HCT116 (cell line): Measurements from ENCODE around the gene TOLLIP. TPM values are rescaled to one million over a fixed set of nuclear protein-coding genes. Genes with fewer than 3 reads are reported as not detected.
"Not testable (repeated sequence)": the region's sequence is repeated elsewhere in the genome, so short reads cannot be mapped to it uniquely, and the experiment has no call there.

ENCODE experiments used
- ATAC-seq: fragments of 200-7000 bp; cut with Tn5 transposase; 2 replicates; pipeline ENCODE4 v1.9.1; 2020; ENCODE audit warnings: mild to moderate bottlenecking, moderate library complexity
- BruUV-seq: library from RNA; stranded (reverse); fragments of 400-500 nt; replicated peaks from 2 replicates; lab custom pipeline; 2021; lab: Mats Ljungman, UMichigan
- CTCF ChIA-PET: fragments of 300-600 bp; sonication (Branson Sonifier 250); formaldehyde crosslinking; loops from one replicate; lab custom pipeline; 2021; ENCODE audit warnings: antibody characterized with exemption; lab: Charles Lee
- POLR2A ChIA-PET: fragments of 300-600, 350-600 bp; sonication (Branson Sonifier 250); formaldehyde crosslinking; loops from one replicate; lab custom pipeline; 2021; ENCODE audit warnings: antibody characterized with exemption; lab: Charles Lee
- RAD21 ChIA-PET, 2 experiments: fragments of 300-600 bp; sonication (Branson Sonifier 250); formaldehyde crosslinking; loops; one replicate each; lab custom pipeline; 2023; ENCODE audit warnings: low total read pairs in 2 of 2; ENCODE audit not compliant: uncharacterized antibody in 2 of 2, unreplicated experiment in 2 of 2, low non-redundant PET in 1 of 2; lab: Charles Lee
- DNase-seq: peaks from one replicate; pipeline ENCODE4 v3.0.0-alpha.2; 2010; ENCODE audit warnings: low read depth, low spot score
- H2AFZ ChIP-seq: fragments of 200-600 bp; shearing (Covaris generic), sonication (generic); 2 replicates; pipeline ENCODE4 v1.6.1; 2017; ENCODE audit warnings: low read depth, mixed run types, mixed read lengths, antibody characterized with exemption, low read length; ENCODE audit not compliant: poor library complexity, severe bottlenecking
- H3K27ac ChIP-seq: 2 replicates; pipeline ENCODE4 v1.5.1; 2012; ENCODE audit warnings: low read depth, low read length
- H3K27me3 ChIP-seq: fragments of 200-600 bp; sonication (generic); 2 replicates; pipeline ENCODE4 v1.6.1; 2016; ENCODE audit warnings: mixed run types, low read length, mixed read lengths; ENCODE audit not compliant: insufficient read depth
- H3K36me3 ChIP-seq, 2 experiments: fragments of 200-500 bp in 1 of 2; fragments of 200-600 bp in 1 of 2; sonication (Bioruptor generic) in 1 of 2; sonication (generic) in 1 of 2; 2 replicates each; pipeline versions ENCODE4 v1.5.1 to v1.6.1; 2014 to 2016; ENCODE audit warnings: low read length in 2 of 2, inconsistent platforms in 1 of 2, mixed read lengths in 1 of 2, mixed run types in 1 of 2; ENCODE audit not compliant: insufficient read depth in 2 of 2, control insufficient read depth in 1 of 2
- H3K4me1 ChIP-seq, 2 experiments: fragments of 200-600 bp in 1 of 2; sonication (generic) in 1 of 2; 2 replicates each; pipeline versions ENCODE4 v1.5.1 to v1.6.1; 2012 to 2017; ENCODE audit warnings: low read length in 2 of 2, inconsistent platforms in 1 of 2, mild to moderate bottlenecking in 1 of 2, mixed read lengths in 1 of 2, mixed run types in 1 of 2, moderate library complexity in 1 of 2; ENCODE audit not compliant: insufficient read depth in 2 of 2, control insufficient read depth in 1 of 2
- H3K4me2 ChIP-seq: fragments of 200-600 bp; sonication (generic); 2 replicates; pipeline ENCODE4 v1.6.1; 2017; ENCODE audit warnings: mixed run types, low read length, mixed read lengths
- H3K4me3 ChIP-seq, 2 experiments: fragments of 200-600 bp in 1 of 2; sonication (generic) in 1 of 2; replicated peaks in 1 of 2; 2 replicates each; pipeline ENCODE4 v1.5.1; 2011 to 2016; ENCODE audit warnings: low read length in 2 of 2, control low read depth in 1 of 2, low read depth in 1 of 2, mild to moderate bottlenecking in 1 of 2, mixed read lengths in 1 of 2, mixed run types in 1 of 2
- H3K79me2 ChIP-seq: fragments of 200-600 bp; sonication (generic); 2 replicates; pipeline ENCODE4 v1.6.1; 2017; ENCODE audit warnings: mild to moderate bottlenecking, mixed run types, low read length, moderate library complexity, mixed read lengths; ENCODE audit not compliant: insufficient read depth
- H3K9ac ChIP-seq: fragments of 200-600 bp; sonication (generic); 2 replicates; pipeline ENCODE4 v1.6.1; 2016; ENCODE audit warnings: low read length, mixed read lengths
- H3K9me2 ChIP-seq: fragments of 200-600 bp; sonication (generic), shearing (Covaris generic); 2 replicates; pipeline ENCODE4 v1.6.1; 2017; ENCODE audit warnings: mixed run types, mild to moderate bottlenecking, moderate library complexity; ENCODE audit not compliant: insufficient read depth
- H3K9me3 ChIP-seq, 2 experiments: fragments of 200-500 bp in 1 of 2; fragments of 200-600 bp in 1 of 2; sonication (Bioruptor generic) in 1 of 2; sonication (generic) in 1 of 2; 2 replicates each; pipeline ENCODE4 v1.6.1; 2014 to 2017; ENCODE audit warnings: low read length in 2 of 2, mixed read lengths in 2 of 2, inconsistent platforms in 1 of 2, low read depth in 1 of 2, mild to moderate bottlenecking in 1 of 2, mixed run types in 1 of 2, moderate library complexity in 1 of 2; ENCODE audit not compliant: control insufficient read depth in 1 of 2, insufficient read depth in 1 of 2
- H4K20me1 ChIP-seq: fragments of 200-600 bp; sonication (generic), shearing (Covaris generic); 2 replicates; pipeline ENCODE4 v1.6.1; 2017; ENCODE audit warnings: mixed run types, mild to moderate bottlenecking, moderate library complexity; ENCODE audit not compliant: insufficient read depth
- ATF3 ChIP-seq: IDR thresholded peaks from 2 replicates; pipeline ENCODE4 v1.6.1; 2012
- CBX3 ChIP-seq: IDR thresholded peaks from 2 replicates; pipeline ENCODE4 v1.6.1; 2012; ENCODE audit warnings: low read depth
- ELF1 ChIP-seq: IDR thresholded peaks from 2 replicates; pipeline ENCODE4 v1.6.1; 2012; ENCODE audit warnings: low read depth, borderline replicate concordance
- EZH2 ChIP-seq: fragments of 200-600 bp; sonication (generic); IDR thresholded peaks from 2 replicates; pipeline ENCODE4 v1.6.1; 2017; ENCODE audit warnings: antibody characterized with exemption, mixed run types
- FOSL1 ChIP-seq: IDR thresholded peaks from 2 replicates; pipeline ENCODE4 v1.6.1; 2012; ENCODE audit warnings: low read depth
- SIN3A ChIP-seq: IDR thresholded peaks from 2 replicates; pipeline ENCODE4 v1.6.1; 2012; ENCODE audit warnings: low read depth
- TCF7L2 ChIP-seq: IDR thresholded peaks from 2 replicates; pipeline ENCODE4 v1.7.0; 2011; ENCODE audit warnings: borderline replicate concordance, inconsistent platforms; ENCODE audit not compliant: insufficient read depth, insufficient read length; ENCODE audit errors: extremely low read depth
- ZFX ChIP-seq: fragments of 450-650 bp; IDR thresholded peaks from 2 replicates; pipeline ENCODE4 v1.6.1; 2017
- intact Hi-C: fragments of 100-400 bp; cut with micrococcal nuclease; formaldehyde crosslinking; loops from 2 replicates; pipeline ENCODE4 v1.10.0; 2022
- total RNA-seq: library from RNA; stranded (reverse); gene quantifications from one replicate; pipeline ENCODE4 v1.2.1, GENCODE V29; 2021; ENCODE audit not compliant: unreplicated experiment
- TF ChIP-seq, protein P1 (sequence below): IDR thresholded peaks from 2 replicates; pipeline ENCODE4 v1.6.1; 2012

TOLLIP gene
- total RNA-seq, 1 experiment from 2014 or later: 28.5 TPM

DNA sequence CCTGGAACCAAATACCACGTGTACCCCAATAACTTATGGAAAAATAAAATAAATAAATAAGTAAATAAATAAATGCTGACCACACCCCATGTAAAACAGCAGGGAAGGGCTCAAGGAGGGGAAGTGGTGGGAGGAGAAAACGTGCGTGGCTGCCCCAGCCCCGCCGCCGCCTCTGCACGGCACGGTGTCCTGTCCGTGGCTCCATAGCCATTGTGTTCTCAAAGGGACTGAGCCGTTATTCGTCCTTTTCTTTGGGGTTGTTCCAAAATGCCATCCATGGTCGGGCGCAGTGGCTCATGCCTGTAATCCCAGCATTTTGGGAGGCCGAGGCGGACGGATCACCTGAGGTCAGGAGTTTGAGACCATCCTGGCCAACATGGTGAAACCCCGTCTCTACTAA lies 49.5 kb upstream of the TOLLIP start:
- H3K9ac ChIP-seq, H3K9me2 ChIP-seq, H3K9me3 ChIP-seq, POLR2A ChIA-PET, H3K4me2 ChIP-seq, H3K36me3 ChIP-seq, ATAC-seq, BruUV-seq, H3K4me3 ChIP-seq, CTCF ChIA-PET, H3K27ac ChIP-seq, H3K4me1 ChIP-seq, H3K27me3 ChIP-seq, H2AFZ ChIP-seq, H4K20me1 ChIP-seq, DNase-seq, H3K79me2 ChIP-seq, RAD21 ChIA-PET, intact Hi-C loops: not testable (repeated sequence)

- H2AFZ ChIP-seq: no peak overlapping the region
- TF ChIP-seq TCF7L2: no peak
- TF ChIP-seq CBX3: no peak
- no peak for TF ChIP-seq FOSL1
- no peak for TF ChIP-seq SIN3A
- TF ChIP-seq EZH2: no peak
- TF ChIP-seq ATF3: no peak
- TF ChIP-seq, protein P1, sequence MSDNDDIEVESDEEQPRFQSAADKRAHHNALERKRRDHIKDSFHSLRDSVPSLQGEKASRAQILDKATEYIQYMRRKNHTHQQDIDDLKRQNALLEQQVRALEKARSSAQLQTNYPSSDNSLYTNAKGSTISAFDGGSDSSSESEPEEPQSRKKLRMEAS: no peak
- no peak for TF ChIP-seq ELF1
- TF ChIP-seq ZFX: no peak
- H3K9me2 ChIP-seq: no peaks in the 10 kb centered on the region
- DNase-seq (no peak), ATAC-seq (no peak)
- no peak overlapping the region for H3K4me3 ChIP-seq
- no peak overlapping the region for H3K27ac ChIP-seq
- H3K36me3 ChIP-seq: no peaks in the 10 kb centered on the region
- no peaks in the 10 kb centered on the region for H3K79me2 ChIP-seq
- BruUV-seq: no TSS peak
- no peaks in the 10 kb centered on the region for H3K9me3 ChIP-seq
- CTCF ChIA-PET: no interaction called here
- no peak overlapping the region for H3K4me2 ChIP-seq
- H3K27me3 ChIP-seq: no peaks in the 10 kb centered on the region
- H3K9ac ChIP-seq: no peak overlapping the region
- RAD21 ChIA-PET: no interaction called here
- no peaks in the 10 kb centered on the region for H3K4me1 ChIP-seq
- POLR2A ChIA-PET: no interaction called here
- no peaks in the 10 kb centered on the region for H4K20me1 ChIP-seq
- intact Hi-C loops: no loop called here
Observed at GRCh38 chr11:1358286-1358685, 48.9 kb upstream of the TOLLIP start.
